DOHH2 (cell line): ENCODE measurements around the gene SPIRE1.

Experiments
- EZH2phosphoT487 ChIP-seq: fragments of 200-600 bp; sonication (generic); IDR thresholded peaks from 2 replicates; pipeline ENCODE4 v1.6.1; 2017; ENCODE audit warnings: borderline replicate concordance, mild to moderate bottlenecking, antibody characterized with exemption, low read length, moderate library complexity, mixed read lengths
- TF ChIP-seq, protein P1 (sequence below): fragments of 200-600 bp; sonication (generic); IDR thresholded peaks from one replicate; pipeline ENCODE4 v1.5.1; 2014; ENCODE audit warnings: antibody characterized with exemption, mild to moderate bottlenecking, low read depth, low read length; ENCODE audit not compliant: poor library complexity, severe bottlenecking

DNA sequence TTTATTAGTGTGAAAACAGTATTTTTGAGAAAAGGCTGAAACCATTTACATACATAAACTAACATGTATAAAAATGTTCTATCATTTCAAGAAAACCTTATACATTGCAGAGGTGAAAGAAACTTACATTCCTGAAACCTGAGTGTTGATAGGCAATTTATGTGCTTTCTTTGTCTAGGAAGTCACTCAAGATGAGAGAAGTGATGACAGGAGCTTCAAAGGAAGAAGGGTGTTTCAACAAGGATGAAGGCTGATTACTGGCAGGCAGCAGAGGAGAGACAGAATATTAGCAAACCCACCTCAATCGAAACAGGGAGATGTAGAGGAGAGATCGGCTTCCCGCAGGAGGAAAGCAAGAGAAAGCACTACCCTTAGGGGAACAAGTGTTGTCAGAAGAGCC is 125.2 kb downstream of the SPIRE1 start:
- TF ChIP-seq, protein P1, sequence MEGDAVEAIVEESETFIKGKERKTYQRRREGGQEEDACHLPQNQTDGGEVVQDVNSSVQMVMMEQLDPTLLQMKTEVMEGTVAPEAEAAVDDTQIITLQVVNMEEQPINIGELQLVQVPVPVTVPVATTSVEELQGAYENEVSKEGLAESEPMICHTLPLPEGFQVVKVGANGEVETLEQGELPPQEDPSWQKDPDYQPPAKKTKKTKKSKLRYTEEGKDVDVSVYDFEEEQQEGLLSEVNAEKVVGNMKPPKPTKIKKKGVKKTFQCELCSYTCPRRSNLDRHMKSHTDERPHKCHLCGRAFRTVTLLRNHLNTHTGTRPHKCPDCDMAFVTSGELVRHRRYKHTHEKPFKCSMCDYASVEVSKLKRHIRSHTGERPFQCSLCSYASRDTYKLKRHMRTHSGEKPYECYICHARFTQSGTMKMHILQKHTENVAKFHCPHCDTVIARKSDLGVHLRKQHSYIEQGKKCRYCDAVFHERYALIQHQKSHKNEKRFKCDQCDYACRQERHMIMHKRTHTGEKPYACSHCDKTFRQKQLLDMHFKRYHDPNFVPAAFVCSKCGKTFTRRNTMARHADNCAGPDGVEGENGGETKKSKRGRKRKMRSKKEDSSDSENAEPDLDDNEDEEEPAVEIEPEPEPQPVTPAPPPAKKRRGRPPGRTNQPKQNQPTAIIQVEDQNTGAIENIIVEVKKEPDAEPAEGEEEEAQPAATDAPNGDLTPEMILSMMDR: no peak
- TF ChIP-seq EZH2phosphoT487: no peak
